ENCODE data around the gene XPNPEP2. TPM values are rescaled to one million over a fixed set of nuclear protein-coding genes. Genes with fewer than 3 reads are reported as not detected.
A peak's percentile ranks its signal among the peaks of the same experiment; 100 is the strongest.

The XPNPEP2 gene
- total RNA-seq, 1 donor from 2014 or later, result not detected

- Histone ChIP-seq H3K9ac (ENCODE audit: low read length) (no peak overlapping the region), H3K27ac (ENCODE audit: low read depth, low read length) (no peak overlapping the region), H3K4me3 (ENCODE audit: insufficient read depth, low read depth, low read length) (no peak overlapping the region), H3K9me3 (ENCODE audit: insufficient read depth, low read depth, low read length) (no peaks in the 10 kb centered on the region), H4K20me1 (ENCODE audit: insufficient read depth, low read length) (no peaks in the 10 kb centered on the region), H3K27me3 (ENCODE audit: insufficient read depth, low read length) (peaks cover 2% of the 10 kb centered on the region), H2AFZ (ENCODE audit: low read depth, low read length) (no peak overlapping the region), H3K36me3 (ENCODE audit: insufficient read depth, low read length) (no peaks in the 10 kb centered on the region), H3K4me1 (ENCODE audit: insufficient read depth, low read length) (peaks cover 3% of the 10 kb centered on the region), H3K4me2 (ENCODE audit: low read length) (no peak overlapping the region), H3K79me2 (ENCODE audit: insufficient read depth, low read length) (no peaks in the 10 kb centered on the region)
- TF ChIP-seq CTCF (IDR thresholded peaks at IDR 0.05; ENCODE audit: insufficient read depth, low read depth, low read length), result no peak
- no peak for TF ChIP-seq EZH2 (IDR thresholded peaks at IDR 0.05; ENCODE audit: insufficient read depth, low read length)
- Mint-ChIP-seq H3K27ac (ENCODE audit: unreplicated experiment) (no peak overlapping the region), H3K4me1 (ENCODE audit: low read depth, unreplicated experiment) (peaks cover 8% of the 10 kb centered on the region), H3K4me3 (ENCODE audit: unreplicated experiment) (no peak overlapping the region), H3K36me3 (ENCODE audit: low read depth, unreplicated experiment) (no peaks in the 10 kb centered on the region), H3K27me3 (ENCODE audit: low read depth, unreplicated experiment) (peaks cover 8% of the 10 kb centered on the region), H3K9me3 (ENCODE audit: unreplicated experiment) (no peaks in the 10 kb centered on the region)
- DNase-seq (ENCODE audit: low read depth), result peak; percentile 85
- no peak for FAIRE-seq
These were observed 20.9 kb upstream of the XPNPEP2 start for GRCh38 chrX:129717892-129718291.

- Mint-ChIP-seq H3K9me3 (ENCODE audit: unreplicated experiment) (no peaks in the 10 kb centered on the region), H3K27me3 (ENCODE audit: low read depth, unreplicated experiment) (peaks cover 9% of the 10 kb centered on the region), H3K4me1 (ENCODE audit: low read depth, unreplicated experiment) (peaks cover 8% of the 10 kb centered on the region), H3K36me3 (ENCODE audit: low read depth, unreplicated experiment) (no peaks in the 10 kb centered on the region), H3K4me3 (ENCODE audit: unreplicated experiment) (no peak overlapping the region), H3K27ac (ENCODE audit: unreplicated experiment) (no peak overlapping the region)
- no peaks in the 10 kb centered on the region for H3K79me2 ChIP-seq (ENCODE audit: insufficient read depth, low read length)
- H3K9ac ChIP-seq (ENCODE audit: low read length), result no peak overlapping the region
- H2AFZ ChIP-seq (ENCODE audit: low read depth, low read length), result no peak overlapping the region
- H3K36me3 ChIP-seq (ENCODE audit: insufficient read depth, low read length), result no peaks in the 10 kb centered on the region
- H3K27me3 ChIP-seq (ENCODE audit: insufficient read depth, low read length), result peaks cover 2% of the 10 kb centered on the region
- FAIRE-seq (no peak), DNase-seq (ENCODE audit: low read depth) (no peak)
- no peaks in the 10 kb centered on the region for H4K20me1 ChIP-seq (ENCODE audit: insufficient read depth, low read length)
- TF ChIP-seq CTCF (IDR thresholded peaks at IDR 0.05; ENCODE audit: insufficient read depth, low read depth, low read length) (no peak), EZH2 (IDR thresholded peaks at IDR 0.05; ENCODE audit: insufficient read depth, low read length) (no peak)
- peaks cover 3% of the 10 kb centered on the region for H3K4me1 ChIP-seq (ENCODE audit: insufficient read depth, low read length)
- H3K9me3 ChIP-seq (ENCODE audit: insufficient read depth, low read depth, low read length), result no peaks in the 10 kb centered on the region
- no peak overlapping the region for H3K4me2 ChIP-seq (ENCODE audit: low read length)
- H3K27ac ChIP-seq (ENCODE audit: low read depth, low read length), result no peak overlapping the region
- H3K4me3 ChIP-seq (ENCODE audit: insufficient read depth, low read depth, low read length), result no peak overlapping the region
These were observed 20.1 kb upstream of the XPNPEP2 start for GRCh38 chrX:129718676-129719075.

- no peak overlapping the region for H3K4me3 ChIP-seq (ENCODE audit: insufficient read depth, low read depth, low read length)
- H3K36me3 Mint-ChIP-seq (ENCODE audit: low read depth, unreplicated experiment), result no peaks in the 10 kb centered on the region
- H3K9me3 ChIP-seq (ENCODE audit: insufficient read depth, low read depth, low read length), result no peaks in the 10 kb centered on the region
- no peak overlapping the region for H3K9ac ChIP-seq (ENCODE audit: low read length)
- TF ChIP-seq EZH2 (IDR thresholded peaks at IDR 0.05; ENCODE audit: insufficient read depth, low read length) (no peak), CTCF (IDR thresholded peaks at IDR 0.05; ENCODE audit: insufficient read depth, low read depth, low read length) (no peak)
- H3K27ac Mint-ChIP-seq (ENCODE audit: unreplicated experiment), result no peak overlapping the region
- H3K4me2 ChIP-seq (ENCODE audit: low read length), result no peak overlapping the region
- H3K4me1 ChIP-seq (ENCODE audit: insufficient read depth, low read length), result peaks cover 3% of the 10 kb centered on the region
- no peaks in the 10 kb centered on the region for H4K20me1 ChIP-seq (ENCODE audit: insufficient read depth, low read length)
- DNase-seq (ENCODE audit: low read depth), result no peak
- no peak overlapping the region for H3K27ac ChIP-seq (ENCODE audit: low read depth, low read length)
- H3K79me2 ChIP-seq (ENCODE audit: insufficient read depth, low read length), result no peaks in the 10 kb centered on the region
- no peaks in the 10 kb centered on the region for H3K36me3 ChIP-seq (ENCODE audit: insufficient read depth, low read length)
- no peaks in the 10 kb centered on the region for H3K9me3 Mint-ChIP-seq (ENCODE audit: unreplicated experiment)
- peaks cover 11% of the 10 kb centered on the region for H3K27me3 Mint-ChIP-seq (ENCODE audit: low read depth, unreplicated experiment)
- H3K4me1 Mint-ChIP-seq (ENCODE audit: low read depth, unreplicated experiment), result peaks cover 8% of the 10 kb centered on the region
- no peak overlapping the region for H2AFZ ChIP-seq (ENCODE audit: low read depth, low read length)
- no peak overlapping the region for H3K4me3 Mint-ChIP-seq (ENCODE audit: unreplicated experiment)
- FAIRE-seq, result peak; percentile 59
- peaks cover 2% of the 10 kb centered on the region for H3K27me3 ChIP-seq (ENCODE audit: insufficient read depth, low read length)
These were observed 19.5 kb upstream of the XPNPEP2 start for GRCh38 chrX:129719268-129719667.
